ENCODE results near the gene CD200.
"Not testable (repeated sequence)": the region's sequence is repeated elsewhere in the genome, so short reads cannot be mapped to it uniquely, and the experiment has no call there.

The CD200 gene

GRCh38 chr3:112390783-112391641 is 58.1 kb downstream of the CD200 start:
- no peak for DNase-seq (ENCODE audit: low read depth in 2 of 2)

DNA sequence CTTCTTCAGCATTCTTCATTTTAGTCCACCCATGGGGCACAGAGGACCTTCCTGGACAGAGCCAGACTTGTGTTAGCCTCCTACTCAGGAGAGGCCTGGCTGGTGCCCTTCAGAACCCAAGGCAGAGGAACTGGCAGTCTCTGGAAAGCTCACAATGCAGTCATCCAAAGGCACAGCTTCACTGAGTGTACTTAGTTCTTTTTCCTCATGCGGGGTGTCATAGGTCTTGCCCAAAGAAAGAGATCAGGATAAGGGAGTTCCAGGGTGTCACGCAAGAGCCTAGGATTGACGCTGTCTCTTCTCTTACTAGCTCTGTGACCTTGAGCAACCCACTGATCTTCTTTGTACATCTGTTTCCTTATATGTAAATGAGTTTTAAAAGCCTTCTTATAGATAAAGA is 58.7 kb downstream of the CD200 start:
- no peak for DNase-seq (ENCODE audit: low read depth in 2 of 2)

GRCh38 chr3:112392393-112393359 is 59.7 kb downstream of the CD200 start:
- no peak for DNase-seq (ENCODE audit: low read depth in 2 of 2)

DNA sequence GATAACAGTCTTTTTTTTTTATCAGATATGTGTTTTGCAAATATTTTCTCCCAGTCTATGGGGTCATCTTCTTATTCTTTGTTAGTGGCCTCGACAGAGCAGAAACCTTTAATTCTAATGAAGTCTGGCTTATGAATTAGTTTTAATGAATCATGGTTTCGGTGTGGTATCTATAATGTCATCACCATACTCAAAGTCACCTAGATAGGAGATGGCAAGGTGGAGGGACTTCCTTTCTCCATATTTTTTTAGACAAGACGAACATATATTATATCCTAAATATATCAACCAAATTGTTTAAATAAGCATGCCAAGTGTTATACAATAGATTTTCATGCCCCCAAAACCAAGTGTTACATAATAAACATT is 60.4 kb downstream of the CD200 start:
- DNase-seq (ENCODE audit: low read depth in 2 of 2): no peak

- no peak for DNase-seq (ENCODE audit: low read depth in 2 of 2)
Observed at GRCh38 chr3:112394003-112394640, 61.2 kb downstream of the CD200 start.

- no peak for DNase-seq (ENCODE audit: low read depth in 2 of 2)
Observed at GRCh38 chr3:112395181-112395895, 62.4 kb downstream of the CD200 start.

DNA sequence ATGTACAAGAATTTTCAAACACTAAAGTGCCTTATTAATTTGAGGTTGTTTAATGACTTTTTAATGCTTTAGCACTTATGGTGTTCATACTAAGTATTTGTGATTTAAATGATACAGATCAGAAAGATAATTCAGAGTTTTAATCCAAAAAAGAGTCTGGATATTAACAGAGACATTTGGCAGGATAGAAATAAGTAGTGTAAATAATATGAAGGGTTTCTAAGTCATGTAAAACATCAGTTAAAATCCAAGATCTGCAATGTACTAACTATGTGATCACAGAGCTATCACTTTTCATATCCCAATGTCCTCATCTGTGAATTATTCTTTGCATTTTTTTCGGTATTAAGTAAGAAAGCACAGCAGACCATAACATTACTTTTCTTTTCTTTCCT is 62.9 kb downstream of the CD200 start:
- DNase-seq (ENCODE audit: low read depth in 2 of 2): no peak

DNA sequence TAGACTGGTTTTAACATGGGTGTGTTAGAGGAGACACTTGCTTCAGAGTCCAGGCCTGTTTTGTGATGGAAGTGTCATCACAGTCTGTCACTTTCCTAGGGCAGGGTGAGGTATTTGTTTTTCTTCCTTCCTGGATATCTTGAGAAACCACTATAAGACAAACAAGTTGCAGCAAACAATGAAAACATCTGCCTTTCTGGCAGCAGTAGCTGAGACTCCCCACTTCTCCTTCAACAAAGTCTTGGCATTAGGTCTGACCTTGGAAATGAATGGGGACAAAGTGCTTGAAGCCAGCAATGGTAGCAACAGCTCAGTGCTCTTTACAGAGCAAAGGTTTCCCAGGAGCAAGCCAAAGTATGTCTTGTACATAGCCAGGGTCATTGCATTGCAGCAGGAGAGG is 64.6 kb downstream of the CD200 start:
- DNase-seq (ENCODE audit: low read depth in 2 of 2): no peak

- no peak for DNase-seq (ENCODE audit: low read depth in 2 of 2)
Observed at GRCh38 chr3:112399064-112399463, 66.1 kb downstream of the CD200 start.

GRCh38 chr3:112399554-112399953 is 66.6 kb downstream of the CD200 start:
- DNase-seq (ENCODE audit: low read depth in 2 of 2): not testable (repeated sequence)

GRCh38 chr3:112400317-112400716 is 67.4 kb downstream of the CD200 start:
- not testable (repeated sequence) for DNase-seq (ENCODE audit: low read depth in 2 of 2)

DNA sequence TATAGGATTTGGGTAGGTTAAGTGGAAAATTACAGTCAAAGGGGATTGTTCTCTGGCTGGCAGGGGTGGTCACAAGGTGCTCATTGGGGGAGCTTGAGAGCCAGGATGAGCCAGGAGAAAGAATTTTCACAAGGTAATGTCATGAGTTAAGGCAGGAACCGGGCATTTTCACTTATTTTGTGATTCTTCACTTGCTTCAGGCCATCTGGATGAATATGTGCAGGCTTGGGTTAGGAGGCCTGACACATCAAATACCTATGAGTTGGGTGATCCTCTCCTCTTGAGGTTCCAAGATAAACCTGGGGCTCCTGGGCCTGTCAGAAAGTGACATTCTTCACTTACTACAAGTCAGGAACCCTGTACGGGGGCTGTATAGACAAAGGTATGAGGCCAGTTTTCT is 68.7 kb downstream of the CD200 start:
- DNase-seq (ENCODE audit: low read depth in 2 of 2): no peak

DNA sequence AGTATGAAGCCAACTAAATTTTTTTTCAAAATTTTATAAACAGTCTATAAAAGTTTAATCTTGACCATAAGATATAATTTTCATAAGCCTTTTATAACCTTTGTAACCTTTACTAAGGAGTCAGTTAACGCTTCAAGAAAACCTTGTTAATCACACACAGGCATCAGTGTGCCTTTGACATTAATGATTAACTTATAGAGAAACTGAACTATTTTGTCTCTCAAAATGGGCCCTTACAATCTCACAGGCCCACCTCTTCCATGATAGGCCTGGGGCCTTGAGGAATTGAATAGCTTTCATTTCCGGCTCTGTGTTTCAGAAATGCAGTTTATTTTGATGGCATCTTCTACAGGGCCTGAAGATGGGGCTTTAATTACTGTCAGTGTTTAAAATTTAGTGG is 70.1 kb downstream of the CD200 start:
- no peak for DNase-seq (ENCODE audit: low read depth in 2 of 2)

DNA sequence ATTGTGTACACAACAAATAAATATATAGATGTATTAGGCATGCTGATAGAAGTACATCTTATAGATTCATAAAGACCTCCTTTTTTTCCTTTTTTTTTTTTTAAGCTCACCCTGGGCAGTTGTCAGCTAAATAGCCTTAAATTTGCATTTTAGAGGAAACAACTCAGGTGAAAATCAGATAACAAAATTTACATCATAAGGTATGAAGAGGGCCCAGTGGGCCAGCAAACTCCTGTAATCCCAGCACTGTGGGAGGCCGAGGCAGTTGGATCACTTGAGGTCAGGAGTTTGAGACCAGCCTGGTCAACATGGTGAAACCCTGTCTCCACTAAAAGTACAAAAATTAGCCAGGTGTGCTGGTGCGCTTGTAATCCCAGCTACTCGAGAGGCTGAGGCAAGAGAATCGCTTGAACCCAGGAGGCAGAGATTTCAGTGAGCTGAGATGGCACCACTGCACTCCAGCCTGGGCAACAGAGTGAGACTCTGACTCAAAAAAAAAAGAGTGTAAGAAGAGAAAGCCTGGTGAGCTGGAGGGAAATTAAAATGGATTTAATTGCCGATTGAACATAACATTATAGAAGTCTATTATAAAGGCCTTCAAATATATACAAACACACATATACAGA is 72.1 kb downstream of the CD200 start:
- DNase-seq (ENCODE audit: low read depth in 2 of 2): not testable (repeated sequence)

DNA sequence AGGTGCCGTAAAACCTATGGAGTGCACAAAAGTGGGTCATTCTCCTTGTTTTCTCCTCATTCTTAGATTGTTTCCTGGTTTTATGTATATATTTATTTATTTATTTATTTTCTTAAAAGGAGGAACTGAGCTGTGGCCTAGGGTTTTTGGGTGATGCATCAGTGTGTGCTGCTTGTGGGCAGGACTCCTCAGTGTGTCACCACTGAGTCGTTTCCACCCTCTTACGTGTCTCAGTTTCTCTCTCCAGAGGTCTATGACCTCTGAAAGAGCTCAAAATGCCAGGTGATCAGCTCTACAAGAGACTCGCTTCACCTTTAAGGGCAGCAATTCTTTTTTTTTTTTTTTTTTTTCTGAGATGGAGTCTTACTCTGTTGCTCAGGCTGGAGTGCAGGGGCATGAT is 72.9 kb downstream of the CD200 start:
- DNase-seq (ENCODE audit: low read depth in 2 of 2): no peak

DNA sequence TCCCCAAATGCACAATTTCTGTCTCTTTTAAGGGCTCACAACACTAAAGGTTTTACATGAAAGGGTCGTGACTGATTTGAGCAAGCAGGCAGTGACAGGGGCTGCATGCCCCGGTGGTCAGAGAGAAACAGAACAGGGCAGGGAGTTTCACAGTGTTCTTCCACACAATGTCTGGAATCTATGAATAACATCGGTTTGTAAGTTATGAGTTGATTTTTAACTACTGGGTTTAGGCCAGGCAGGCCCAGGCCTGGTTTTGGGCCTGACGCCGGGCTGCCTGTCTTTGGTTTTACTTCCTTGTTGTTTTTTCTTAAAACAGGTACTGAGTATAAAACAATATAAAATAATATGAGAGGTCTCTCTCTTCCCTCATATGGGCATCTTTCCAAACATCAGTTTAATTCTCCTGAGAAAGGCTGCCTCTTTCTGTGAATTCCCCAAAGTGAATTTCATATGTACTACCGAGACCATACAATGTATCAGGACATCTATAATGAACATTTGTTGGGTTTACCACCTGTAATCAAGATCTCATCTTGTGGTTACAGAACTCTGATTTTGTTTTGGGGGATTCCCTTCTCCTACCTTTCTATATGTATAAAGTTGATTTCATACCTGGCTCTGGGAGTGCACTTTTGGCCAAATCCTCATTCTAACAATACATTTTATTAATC is 74.4 kb downstream of the CD200 start:
- DNase-seq (ENCODE audit: low read depth in 2 of 2): no peak

GRCh38 chr3:112407888-112408702 is 75.1 kb downstream of the CD200 start:
- DNase-seq (ENCODE audit: low read depth in 2 of 2): no peak

- DNase-seq (ENCODE audit: low read depth in 2 of 2): no peak
Observed at GRCh38 chr3:112409041-112409440, 76.1 kb downstream of the CD200 start.

DNA sequence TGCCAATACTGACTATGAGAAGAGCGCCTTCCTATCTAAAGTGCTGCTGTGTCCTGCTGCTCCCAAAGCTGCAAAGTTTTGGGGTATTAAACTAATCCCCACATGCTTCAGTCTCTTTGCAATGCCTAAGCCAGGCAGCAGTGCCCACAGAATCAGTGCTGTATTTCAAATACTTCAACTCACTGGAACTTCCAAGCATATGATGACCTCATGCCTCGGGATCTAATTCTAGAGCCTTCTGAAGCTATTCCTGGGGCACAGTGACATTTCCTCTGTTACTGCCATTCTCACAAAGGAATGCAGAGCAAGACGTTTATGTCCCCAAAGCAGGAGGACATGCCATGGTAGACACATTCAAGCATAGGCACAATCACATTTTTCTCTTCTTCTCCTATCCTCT is 78.5 kb downstream of the CD200 start:
- DNase-seq (ENCODE audit: low read depth in 2 of 2): no peak

Measured in stimulated activated CD8-positive, alpha-beta memory T cell treated with anti-CD3 and anti-CD28 coated beads, Interleukin-7, amount 100 ng/mL, for 1 hour (primary cell).